ENCODE measurements around the gene CLEC10A. TPM values are rescaled to one million over a fixed set of nuclear protein-coding genes. Genes with fewer than 3 reads are reported as not detected.

Gene CLEC10A
- total RNA-seq, 1 donor, result not detected

DNA sequence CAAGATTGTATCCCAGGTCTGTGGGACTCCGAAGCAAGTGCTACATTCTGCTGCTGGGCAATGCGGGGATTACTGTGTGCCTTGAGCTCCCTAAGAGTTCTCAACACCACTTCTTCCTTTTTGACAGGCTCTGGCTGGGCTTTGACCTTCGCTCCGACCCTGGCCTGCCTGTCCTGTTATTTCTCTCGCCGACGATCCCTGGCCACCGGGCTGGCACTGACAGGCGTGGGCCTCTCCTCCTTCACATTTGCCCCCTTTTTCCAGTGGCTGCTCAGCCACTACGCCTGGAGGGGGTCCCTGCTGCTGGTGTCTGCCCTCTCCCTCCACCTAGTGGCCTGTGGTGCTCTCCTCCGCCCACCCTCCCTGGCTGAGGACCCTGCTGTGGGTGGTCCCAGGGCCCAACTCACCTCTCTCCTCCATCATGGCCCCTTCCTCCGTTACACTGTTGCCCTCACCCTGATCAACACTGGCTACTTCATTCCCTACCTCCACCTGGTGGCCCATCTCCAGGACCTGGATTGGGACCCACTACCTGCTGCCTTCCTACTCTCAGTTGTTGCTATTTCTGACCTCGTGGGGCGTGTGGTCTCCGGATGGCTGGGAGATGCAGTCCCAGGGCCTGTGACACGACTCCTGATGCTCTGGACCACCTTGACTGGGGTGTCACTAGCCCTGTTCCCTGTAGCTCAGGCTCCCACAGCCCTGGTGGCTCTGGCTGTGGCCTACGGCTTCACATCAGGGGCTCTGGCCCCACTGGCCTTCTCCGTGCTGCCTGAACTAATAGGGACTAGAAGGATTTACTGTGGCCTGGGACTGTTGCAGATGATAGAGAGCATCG, 41.8 kb downstream of the CLEC10A start:
- Histone ChIP-seq H2AFZ (ENCODE audit: low read length) (no peak overlapping the region), H4K20me1 (ENCODE audit: insufficient read depth, low read length) (no peaks in the 10 kb centered on the region), H3K9me3 (ENCODE audit: low read depth, low read length) (no peaks in the 10 kb centered on the region), H3K36me3 (ENCODE audit: insufficient read depth, low read length) (no peaks in the 10 kb centered on the region), H3K27me3 (ENCODE audit: insufficient read depth, low read length) (peaks cover 13% of the 10 kb centered on the region), H3K4me2 (ENCODE audit: insufficient read depth, low read length) (no peak overlapping the region), H3K79me2 (ENCODE audit: insufficient read depth, low read length) (no peaks in the 10 kb centered on the region), H3K27ac (ENCODE audit: low read depth, low read length) (no peak overlapping the region), H3K4me3 (ENCODE audit: insufficient read depth, low read length) (no peak overlapping the region), H3K4me1 (ENCODE audit: insufficient read depth, low read length) (peaks cover 13% of the 10 kb centered on the region)
- TF ChIP-seq, protein P1, sequence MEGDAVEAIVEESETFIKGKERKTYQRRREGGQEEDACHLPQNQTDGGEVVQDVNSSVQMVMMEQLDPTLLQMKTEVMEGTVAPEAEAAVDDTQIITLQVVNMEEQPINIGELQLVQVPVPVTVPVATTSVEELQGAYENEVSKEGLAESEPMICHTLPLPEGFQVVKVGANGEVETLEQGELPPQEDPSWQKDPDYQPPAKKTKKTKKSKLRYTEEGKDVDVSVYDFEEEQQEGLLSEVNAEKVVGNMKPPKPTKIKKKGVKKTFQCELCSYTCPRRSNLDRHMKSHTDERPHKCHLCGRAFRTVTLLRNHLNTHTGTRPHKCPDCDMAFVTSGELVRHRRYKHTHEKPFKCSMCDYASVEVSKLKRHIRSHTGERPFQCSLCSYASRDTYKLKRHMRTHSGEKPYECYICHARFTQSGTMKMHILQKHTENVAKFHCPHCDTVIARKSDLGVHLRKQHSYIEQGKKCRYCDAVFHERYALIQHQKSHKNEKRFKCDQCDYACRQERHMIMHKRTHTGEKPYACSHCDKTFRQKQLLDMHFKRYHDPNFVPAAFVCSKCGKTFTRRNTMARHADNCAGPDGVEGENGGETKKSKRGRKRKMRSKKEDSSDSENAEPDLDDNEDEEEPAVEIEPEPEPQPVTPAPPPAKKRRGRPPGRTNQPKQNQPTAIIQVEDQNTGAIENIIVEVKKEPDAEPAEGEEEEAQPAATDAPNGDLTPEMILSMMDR (IDR thresholded peaks at IDR 0.05; ENCODE audit: extremely low read depth, low read depth, low read length), result no peak
- peak; percentile 73 for DNase-seq (ENCODE audit: insufficient read length, low spot score, missing footprints)

DNA sequence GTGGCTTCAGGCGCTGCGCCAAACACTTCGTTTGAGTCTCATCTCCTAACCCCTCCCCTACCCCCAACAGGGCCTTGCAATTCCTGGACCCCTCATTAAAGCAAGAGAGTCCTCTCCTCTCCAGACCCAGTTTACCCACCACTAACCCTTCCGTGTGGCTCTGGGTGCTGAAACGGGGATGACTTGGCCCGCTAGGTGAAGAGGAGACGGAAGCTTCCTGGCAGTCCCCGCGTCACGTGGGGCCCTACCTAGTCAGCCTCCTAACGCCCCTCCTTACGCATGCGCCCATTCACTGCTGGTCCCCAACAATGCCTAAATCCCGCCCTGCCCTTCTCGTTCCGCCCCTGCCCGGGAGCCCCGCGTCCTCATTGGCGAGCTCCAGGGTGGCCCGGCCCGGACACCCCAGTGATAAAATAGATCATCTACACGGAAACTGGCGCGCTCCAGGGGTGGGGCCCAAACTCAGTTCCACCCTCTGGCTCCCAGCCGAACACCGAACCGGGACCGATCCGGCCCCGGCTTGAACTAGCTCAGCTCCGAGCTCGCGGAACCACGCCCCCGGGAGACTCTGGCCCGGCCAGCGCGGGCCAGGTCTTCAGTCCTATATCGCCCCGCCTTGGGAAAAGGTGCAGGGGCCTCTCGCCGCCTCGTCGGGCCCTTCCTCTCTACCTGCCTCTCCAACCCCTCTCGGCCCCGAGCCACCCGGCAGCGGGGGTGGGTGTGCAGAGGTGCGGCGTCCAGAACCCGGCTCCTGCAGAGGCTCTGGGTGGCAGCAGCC, 44.3 kb downstream of the CLEC10A start, which contains the start of gene SLC16A13:
SLC16A13 (plus strand) TSS at position 425 of the 778 bp plus-strand sequence. CDS start 368 bp downstream, outside the sequence.
- Histone ChIP-seq H3K27me3 (ENCODE audit: insufficient read depth, low read length) (no peaks in the 10 kb centered on the region), H3K4me1 (ENCODE audit: insufficient read depth, low read length) (peaks cover 10% of the 10 kb centered on the region), H3K36me3 (ENCODE audit: insufficient read depth, low read length) (no peaks in the 10 kb centered on the region), H3K79me2 (ENCODE audit: insufficient read depth, low read length) (no peaks in the 10 kb centered on the region), H3K27ac (ENCODE audit: low read depth, low read length) (peak within 1 kb of the TSS; percentile 78), H3K9me3 (ENCODE audit: low read depth, low read length) (no peaks in the 10 kb centered on the region), H3K4me3 (ENCODE audit: insufficient read depth, low read length) (peak within 1 kb of the TSS; percentile 76), H4K20me1 (ENCODE audit: insufficient read depth, low read length) (no peaks in the 10 kb centered on the region), H2AFZ (ENCODE audit: low read length) (peak within 1 kb of the TSS; percentile 91), H3K4me2 (ENCODE audit: insufficient read depth, low read length) (peak within 1 kb of the TSS; percentile 91)
- DNase-seq (ENCODE audit: insufficient read length, low spot score, missing footprints), result peak; percentile 100
- TF ChIP-seq, protein P1 (IDR thresholded peaks at IDR 0.05; ENCODE audit: extremely low read depth, low read depth, low read length), result no peak

DNA sequence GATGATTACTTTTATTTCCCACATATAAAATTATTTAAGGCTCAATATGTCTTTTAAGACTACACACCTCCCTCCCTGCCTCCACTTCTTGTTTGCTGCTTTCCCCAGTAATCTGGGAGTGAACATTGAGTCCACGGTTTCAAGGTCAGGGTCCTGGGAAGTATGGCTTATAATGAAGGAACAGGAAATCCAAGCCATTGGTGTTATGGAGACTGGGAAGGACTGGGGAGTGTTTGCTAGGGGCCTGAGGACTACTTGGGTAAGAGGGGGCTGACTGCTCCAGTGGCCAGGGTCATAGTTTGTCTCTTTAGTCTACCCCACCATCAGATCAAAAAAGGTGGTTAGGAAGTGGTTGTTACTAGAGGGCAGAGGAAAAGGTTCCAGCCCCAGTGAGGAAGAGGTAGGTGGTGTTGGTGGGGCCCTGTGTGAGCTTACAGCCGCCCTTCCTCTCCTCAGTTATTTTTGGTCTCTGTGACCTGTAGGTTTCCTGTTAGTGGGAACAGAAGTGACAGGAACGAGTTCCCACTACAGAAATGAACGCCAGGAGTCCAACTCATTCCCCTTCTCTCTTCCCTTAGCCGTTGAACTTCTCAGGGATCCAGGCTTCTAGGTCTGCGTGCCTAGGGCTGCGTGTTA, 45.0 kb downstream of the CLEC10A start:
- Histone ChIP-seq H3K4me3 (ENCODE audit: insufficient read depth, low read length) (peak overlapping the region; percentile 76), H3K36me3 (ENCODE audit: insufficient read depth, low read length) (no peaks in the 10 kb centered on the region), H3K79me2 (ENCODE audit: insufficient read depth, low read length) (no peaks in the 10 kb centered on the region), H4K20me1 (ENCODE audit: insufficient read depth, low read length) (no peaks in the 10 kb centered on the region), H3K4me1 (ENCODE audit: insufficient read depth, low read length) (peaks cover 10% of the 10 kb centered on the region), H2AFZ (ENCODE audit: low read length) (peak overlapping the region; percentile 91), H3K9me3 (ENCODE audit: low read depth, low read length) (no peaks in the 10 kb centered on the region), H3K27me3 (ENCODE audit: insufficient read depth, low read length) (no peaks in the 10 kb centered on the region), H3K4me2 (ENCODE audit: insufficient read depth, low read length) (peak overlapping the region; percentile 91), H3K27ac (ENCODE audit: low read depth, low read length) (peak overlapping the region; percentile 78)
- TF ChIP-seq, protein P1 (IDR thresholded peaks at IDR 0.05; ENCODE audit: extremely low read depth, low read depth, low read length), result no peak
- peak; percentile 66 for DNase-seq (ENCODE audit: insufficient read length, low spot score, missing footprints)

Measured in osteoblast (primary cell).